Activated gamma-delta T cell treated with anti-CD3 and anti-CD28 coated beads, Interleukin-2, amount 50 U/mL, for 16 hours (primary cell): ENCODE data around the gene RNU1-3.
"Not testable (repeated sequence)": the region's sequence is repeated elsewhere in the genome, so short reads cannot be mapped to it uniquely, and the experiment has no call there.

ENCODE experiments used
- DNase-seq: peaks from one replicate; pipeline ENCODE4 v3.0.0-alpha.2; 2020; ENCODE audit warnings: low read depth

Gene RNU1-3

DNA sequence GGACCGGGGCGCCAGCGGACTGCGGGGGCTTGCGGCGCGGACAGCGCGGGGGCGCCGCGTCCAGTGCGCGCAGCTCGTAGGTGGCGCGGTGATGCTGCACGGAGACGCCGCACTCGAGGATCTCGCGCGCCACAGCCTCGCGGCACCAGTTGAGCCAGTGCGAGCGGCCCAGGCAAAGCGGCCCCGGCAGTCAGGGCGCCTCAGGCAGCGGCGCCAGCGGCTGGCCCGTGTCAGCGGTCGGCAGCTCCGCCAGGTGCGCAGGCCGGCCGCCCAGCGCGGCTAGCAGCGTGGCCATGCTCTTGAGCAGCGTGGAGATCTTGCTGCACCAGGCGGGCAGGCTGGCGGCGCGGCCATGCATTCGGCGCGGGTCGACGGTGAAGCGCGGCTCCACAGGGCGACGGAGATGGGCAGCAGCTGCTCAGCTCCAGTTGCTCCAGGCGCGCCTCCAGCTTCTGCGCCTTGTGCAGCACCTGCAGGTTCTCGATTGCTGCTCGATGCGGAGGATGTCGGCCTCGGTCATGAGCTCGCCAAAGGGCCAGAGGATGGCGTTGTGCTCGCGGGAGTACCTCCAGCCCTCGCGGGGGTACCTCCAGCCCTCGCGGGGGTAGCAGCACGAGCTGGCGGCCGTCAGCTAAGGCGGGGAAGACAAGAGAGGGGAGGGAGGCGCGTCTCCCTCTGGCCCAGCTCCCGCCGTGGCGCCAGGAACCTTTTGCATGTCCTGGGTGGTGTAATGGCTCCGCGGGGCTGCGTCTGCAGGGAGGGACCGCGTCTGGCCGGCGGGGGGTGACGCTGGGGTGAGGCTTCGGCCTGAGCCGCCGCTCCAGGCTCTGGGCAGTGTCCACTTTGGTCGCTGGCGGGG lies 26.9 kb upstream of the RNU1-3 start:
- not testable (repeated sequence) for DNase-seq

GRCh38 chr1:16692717-16693448 lies 26.1 kb upstream of the RNU1-3 start:
- DNase-seq = not testable (repeated sequence)

GRCh38 chr1:16692283-16692682 lies 25.5 kb upstream of the RNU1-3 start:
- not testable (repeated sequence) for DNase-seq

- not testable (repeated sequence) for DNase-seq
Measured at GRCh38 chr1:16690971-16691682, 24.4 kb upstream of the RNU1-3 start.

- DNase-seq = not testable (repeated sequence)
Measured at GRCh38 chr1:16687132-16687800, 20.5 kb upstream of the RNU1-3 start.

- DNase-seq = not testable (repeated sequence)
Measured at GRCh38 chr1:16685445-16686371, 19.0 kb upstream of the RNU1-3 start.

DNA sequence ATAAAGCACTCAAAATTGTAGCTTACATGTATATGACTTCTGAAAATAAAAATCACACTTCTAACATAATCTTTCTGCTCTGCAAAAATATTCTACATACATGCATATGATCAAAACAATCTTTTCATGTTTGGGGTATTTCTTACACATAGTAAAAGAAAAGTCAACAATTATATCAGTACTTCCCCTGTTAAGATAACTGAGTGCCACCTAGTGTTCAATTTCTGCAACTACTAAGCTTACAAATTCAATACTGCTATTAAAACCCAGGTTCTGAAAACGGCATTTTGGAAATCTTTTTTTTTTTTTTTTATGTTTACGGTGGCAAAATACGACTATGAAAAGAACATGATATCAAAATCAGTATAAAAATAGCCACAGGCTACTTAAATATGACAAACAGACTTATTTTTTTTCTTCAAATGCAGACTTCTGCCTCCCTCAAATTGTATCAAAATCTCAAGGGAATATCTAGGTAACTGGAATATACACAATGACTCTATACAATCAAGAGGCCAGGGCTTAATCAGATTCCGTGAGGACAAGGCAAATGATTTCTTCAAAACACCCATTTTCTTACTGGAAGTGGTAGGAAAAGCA lies 18.1 kb upstream of the RNU1-3 start:
- not testable (repeated sequence) for DNase-seq

GRCh38 chr1:16684152-16684551 lies 17.4 kb upstream of the RNU1-3 start:
- DNase-seq = not testable (repeated sequence)

- DNase-seq = not testable (repeated sequence)
Measured at GRCh38 chr1:16682803-16683202, 16.1 kb upstream of the RNU1-3 start.

- not testable (repeated sequence) for DNase-seq
Measured at GRCh38 chr1:16680366-16680765, 13.6 kb upstream of the RNU1-3 start.

GRCh38 chr1:16677552-16678431 lies 11.0 kb upstream of the RNU1-3 start:
- no peak for DNase-seq

DNA sequence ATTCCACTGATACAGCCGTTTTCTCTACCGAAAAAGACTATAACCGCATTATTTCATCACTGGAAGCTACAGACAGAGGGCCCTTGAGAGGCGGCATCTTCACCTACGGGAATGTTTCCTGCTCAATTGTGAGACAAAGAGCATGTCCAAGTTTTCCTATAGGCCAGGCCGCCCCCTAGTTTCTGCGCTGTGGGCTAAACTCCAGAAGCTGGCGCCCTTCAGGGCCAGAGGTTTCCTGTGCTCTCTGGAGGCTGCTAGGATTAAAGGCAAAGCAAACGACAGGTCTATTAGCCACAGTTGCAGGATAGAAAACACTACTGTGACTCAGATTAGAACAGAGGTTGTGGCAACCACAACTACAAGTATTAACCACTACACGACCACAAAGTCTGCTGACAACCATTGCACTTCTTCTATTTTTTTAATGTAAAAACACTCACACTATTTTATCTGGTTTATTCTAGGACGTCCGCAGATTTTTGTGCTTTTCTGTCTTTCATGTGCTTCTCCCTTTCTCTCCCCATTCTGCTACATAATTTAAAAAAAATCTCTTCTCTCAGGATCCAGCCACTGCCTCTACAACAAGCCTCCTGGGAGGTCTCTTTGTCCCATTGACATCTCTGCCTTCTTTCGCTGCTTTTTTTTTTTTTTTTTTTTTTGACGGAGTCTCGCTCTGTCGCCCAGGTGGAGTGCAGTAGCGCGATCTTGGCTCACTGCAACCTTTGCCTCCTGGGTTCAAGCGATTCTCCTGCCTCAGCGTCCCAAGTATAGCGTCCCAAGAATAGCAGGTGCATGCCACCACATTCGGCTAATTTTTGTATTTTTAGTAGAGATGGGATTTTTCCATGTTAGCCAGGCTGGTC lies 10.1 kb upstream of the RNU1-3 start:
- not testable (repeated sequence) for DNase-seq

DNA sequence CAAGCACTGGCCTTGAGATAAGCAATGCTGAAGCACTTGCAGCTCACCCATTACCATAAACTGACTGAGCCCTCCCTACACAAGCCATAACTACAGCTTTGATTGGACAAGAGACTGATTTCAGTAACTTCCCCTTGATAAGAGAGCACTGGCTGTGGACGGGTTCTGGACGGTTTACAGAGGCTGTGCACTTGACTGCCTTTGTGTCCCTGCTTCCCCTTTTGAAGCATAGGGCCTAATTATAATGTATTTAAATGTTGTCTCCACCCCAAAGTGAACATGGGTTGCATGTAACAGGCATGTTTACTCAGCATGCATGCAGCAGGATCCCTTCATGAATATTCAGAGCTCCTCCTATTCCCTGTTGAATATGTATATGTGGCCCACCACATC lies 8.4 kb upstream of the RNU1-3 start:
- not testable (repeated sequence) for DNase-seq

GRCh38 chr1:16673976-16674375 lies 7.2 kb upstream of the RNU1-3 start:
- DNase-seq = not testable (repeated sequence)

- not testable (repeated sequence) for DNase-seq
Measured at GRCh38 chr1:16665836-16666235, 912 bp downstream of the RNU1-3 start.

- DNase-seq = not testable (repeated sequence)
Measured at GRCh38 chr1:16658234-16658633, 8.5 kb downstream of the RNU1-3 start.

- DNase-seq = not testable (repeated sequence)
Measured at GRCh38 chr1:16656981-16657683, 9.6 kb downstream of the RNU1-3 start.

GRCh38 chr1:16656574-16656973 lies 10.2 kb downstream of the RNU1-3 start:
- not testable (repeated sequence) for DNase-seq
